Measurements from ENCODE around the gene RAB6A. TPM values are rescaled to one million over a fixed set of nuclear protein-coding genes. Genes with fewer than 3 reads are reported as not detected.
A peak's percentile ranks its signal among the peaks of the same experiment; 100 is the strongest.

RAB6A gene
- total RNA-seq, 1 donor: 158 TPM

- DNase-seq (ENCODE audit: low read depth): no peak
- peak; percentile 54 for TF ChIP-seq CTCF (IDR thresholded peaks at IDR 0.05; ENCODE audit: insufficient read depth, low read length)
- H3K4me3 ChIP-seq (ENCODE audit: low read depth, low read length): no peak overlapping the region
These were observed 31.2 kb downstream of the RAB6A start for GRCh38 chr11:73729594-73730206.

- no peak for DNase-seq (ENCODE audit: low read depth)
- no peak for TF ChIP-seq CTCF (IDR thresholded peaks at IDR 0.05; ENCODE audit: insufficient read depth, low read length)
- no peak overlapping the region for H3K4me3 ChIP-seq (ENCODE audit: low read depth, low read length)
These were observed 32.9 kb downstream of the RAB6A start for GRCh38 chr11:73728000-73728399.

GRCh38 chr11:73726825-73727224 is 34.0 kb downstream of the RAB6A start:
- TF ChIP-seq CTCF (IDR thresholded peaks at IDR 0.05; ENCODE audit: insufficient read depth, low read length): no peak
- no peak overlapping the region for H3K4me3 ChIP-seq (ENCODE audit: low read depth, low read length)
- no peak for DNase-seq (ENCODE audit: low read depth)

GRCh38 chr11:73717136-73717535 is 43.7 kb downstream of the RAB6A start:
- no peak for TF ChIP-seq CTCF (IDR thresholded peaks at IDR 0.05; ENCODE audit: insufficient read depth, low read length)
- no peak overlapping the region for H3K4me3 ChIP-seq (ENCODE audit: low read depth, low read length)
- no peak for DNase-seq (ENCODE audit: low read depth)

GRCh38 chr11:73716153-73717056 is 44.5 kb downstream of the RAB6A start:
- no peak for TF ChIP-seq CTCF (IDR thresholded peaks at IDR 0.05; ENCODE audit: insufficient read depth, low read length)
- H3K4me3 ChIP-seq (ENCODE audit: low read depth, low read length): no peak overlapping the region
- DNase-seq (ENCODE audit: low read depth): no peak

GRCh38 chr11:73715541-73715940 is 45.3 kb downstream of the RAB6A start:
- no peak overlapping the region for H3K4me3 ChIP-seq (ENCODE audit: low read depth, low read length)
- no peak for TF ChIP-seq CTCF (IDR thresholded peaks at IDR 0.05; ENCODE audit: insufficient read depth, low read length)
- no peak for DNase-seq (ENCODE audit: low read depth)

Measured in fibroblast of the aortic adventitia (primary cell).